Thyroid gland (tissue), 4 donors: ENCODE measurements around the gene SLC66A1. TPM values are rescaled to one million over a fixed set of nuclear protein-coding genes. Genes with fewer than 3 reads are reported as not detected.
"Not testable (repeated sequence)": the region's sequence is repeated elsewhere in the genome, so short reads cannot be mapped to it uniquely, and the experiment has no call there.

Source experiments
- DNase-seq, 2 donors: peaks; one replicate each; pipeline ENCODE4 v3.0.0-alpha.2; 2019
- H3K27ac ChIP-seq, 3 donors: fragments of 200-600 bp; sonication (generic); 1 replicate in 2 of 3; 2 replicates in 1 of 3; pipeline ENCODE4 v1.5.1; 2016 to 2019; ENCODE audit warnings: mild to moderate bottlenecking in 1 of 3, moderate library complexity in 1 of 3
- H3K27me3 ChIP-seq: fragments of 200-600 bp; sonication (generic); one replicate; pipeline ENCODE4 v1.5.1; 2019
- H3K36me3 ChIP-seq, 2 donors: fragments of 200-600 bp; sonication (generic); one replicate each; pipeline ENCODE4 v1.5.1; 2016 to 2019
- H3K4me1 ChIP-seq, 2 donors: fragments of 200-600 bp; sonication (generic); one replicate each; pipeline ENCODE4 v1.5.1; 2017 to 2019
- H3K4me3 ChIP-seq, 3 donors: fragments of 200-600 bp; sonication (generic); replicated peaks in 1 of 3; 1 replicate in 2 of 3; 2 replicates in 1 of 3; pipeline ENCODE4 v1.5.1; 2016; ENCODE audit warnings: mild to moderate bottlenecking in 1 of 3
- H3K9me3 ChIP-seq: fragments of 200-600 bp; sonication (generic); one replicate; pipeline ENCODE4 v1.5.1; 2017
- CTCF ChIP-seq, 6 experiments: fragments of 200-600 bp in 3 of 6; fragments of 450-650 bp in 3 of 6; sonication (generic) in 3 of 6; IDR thresholded peaks; one replicate each; pipeline ENCODE4 v1.5.1; 2016 to 2019; ENCODE audit warnings: antibody characterized with exemption in 6 of 6, mild to moderate bottlenecking in 2 of 6, inconsistent platforms in 1 of 6, moderate library complexity in 1 of 6
- POLR2A ChIP-seq, 2 donors: fragments of 450-650 bp; IDR thresholded peaks; one replicate each; pipeline ENCODE4 v1.6.1; 2017; ENCODE audit warnings: antibody characterized with exemption in 2 of 2, mild to moderate bottlenecking in 2 of 2, moderate library complexity in 1 of 2
- WGBS, 2 donors: methylation state at CpG; one replicate each; pipeline ENCODE4 v1.1.5; 2017; 5-methylcytosine and 5-hydroxymethylcytosine counted together
- intact Hi-C: fragments of 100-400 bp; cut with DNase I; formaldehyde crosslinking; loops from one replicate; pipeline ENCODE4 v1.15.1; 2023
- total RNA-seq, 4 donors: library from RNA; depleted of rRNA; stranded (reverse); fragments of >200 nt; gene quantifications; one replicate each; pipeline ENCODE4 v1.2.3, GENCODE V29; 2016

SLC66A1 gene
- total RNA-seq, 4 donors from 2014 or later = 17.6 to 24.6 (median 17.8) TPM

DNA sequence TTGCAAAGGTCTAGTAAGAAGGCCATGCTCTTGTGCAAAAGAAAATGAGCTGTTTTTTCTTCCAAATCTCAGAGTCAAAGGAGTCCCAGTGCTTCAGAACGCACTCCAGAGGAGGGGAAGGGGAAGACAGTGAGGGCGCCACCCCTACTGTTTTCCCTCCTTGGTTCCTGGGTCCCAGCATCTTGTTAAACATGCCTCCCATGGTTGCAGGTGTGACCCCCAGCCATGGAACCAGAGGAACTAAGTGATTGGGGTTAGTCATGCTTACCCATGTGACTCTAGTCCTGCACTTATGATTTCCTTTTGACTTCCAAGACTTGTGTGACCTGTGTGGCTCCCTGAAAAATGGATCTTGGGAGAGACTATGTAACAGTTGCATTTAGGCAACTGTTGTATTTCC, 17.5 kb upstream of the SLC66A1 start:
- no peak for DNase-seq
- TF ChIP-seq POLR2A (IDR thresholded peaks at IDR 0.05) (no peak), CTCF (IDR thresholded peaks at IDR 0.05) (no peak)
- Histone ChIP-seq H3K4me1 (peaks cover 1 to 2% of the 10 kb centered on the region in 2 donors), H3K36me3 (no peaks in the 10 kb centered on the region), H3K27ac (no peak overlapping the region), H3K27me3 (no peaks in the 10 kb centered on the region), H3K9me3 (no peaks in the 10 kb centered on the region), H3K4me3 (no peak overlapping the region)
- intact Hi-C loops = no loop called here
- 91 to 100% methylated on average over 2 of the region's 2 CpGs for WGBS, 2 donors

- intact Hi-C loops = no loop called here
- H3K36me3 ChIP-seq = peaks cover 0 to 17% of the 10 kb centered on the region in 2 donors
- TF ChIP-seq POLR2A (IDR thresholded peaks at IDR 0.05) (no peak), CTCF (IDR thresholded peaks at IDR 0.05) (no peak)
- DNase-seq = no peak
- no peaks in the 10 kb centered on the region for H3K4me1 ChIP-seq
- WGBS, 2 donors = 94 to 100% methylated on average over 2 of the region's 2 CpGs
- H3K4me3 ChIP-seq = no peak overlapping the region
- H3K9me3 ChIP-seq = no peaks in the 10 kb centered on the region
- no peak overlapping the region for H3K27ac ChIP-seq
- no peaks in the 10 kb centered on the region for H3K27me3 ChIP-seq
Observed at GRCh38 chr1:19300211-19300610, 11.9 kb upstream of the SLC66A1 start.

GRCh38 chr1:19304081-19304480, 8.0 kb upstream of the SLC66A1 start:
- intact Hi-C loops = not testable (repeated sequence)
- 91 to 95% methylated on average over 9 to 10 of the region's 10 CpGs for WGBS, 2 donors

DNA sequence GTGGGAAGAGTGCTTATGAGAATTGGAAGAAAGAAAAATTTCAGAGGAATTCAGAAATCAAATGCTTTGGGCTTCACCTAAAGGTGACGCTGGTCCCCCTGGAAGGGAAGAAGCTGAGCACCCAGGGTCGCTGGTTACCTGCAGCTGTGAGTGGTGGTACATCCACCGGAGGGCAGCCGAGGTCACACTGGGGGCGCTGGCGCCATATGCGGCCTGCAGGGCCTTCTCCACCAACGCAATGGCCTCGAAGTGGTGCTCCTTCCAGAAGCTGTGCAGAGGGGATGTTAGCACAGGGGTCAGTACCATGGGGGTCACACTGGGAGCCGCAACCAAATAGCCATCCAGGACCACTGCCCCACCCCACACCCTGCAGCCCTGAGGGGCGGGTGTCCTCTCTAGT, 6.2 kb upstream of the SLC66A1 start:
- WGBS, 2 donors = 93 to 95% methylated on average over 10 of the region's 11 CpGs
- Histone ChIP-seq H3K9me3 (no peaks in the 10 kb centered on the region), H3K36me3 (peaks cover 17 to 38% of the 10 kb centered on the region in 2 donors), H3K4me3 (no peak overlapping the region), H3K27me3 (no peaks in the 10 kb centered on the region), H3K27ac (no peak overlapping the region), H3K4me1 (peaks cover 3 to 4% of the 10 kb centered on the region in 2 donors)
- DNase-seq = no peak
- intact Hi-C loops = no loop called here
- TF ChIP-seq CTCF (IDR thresholded peaks at IDR 0.05) = no peak
- no peak for TF ChIP-seq POLR2A (IDR thresholded peaks at IDR 0.05)

More at GRCh38 chr1:19304081-19304480, 8.0 kb upstream of the SLC66A1 start:
- not testable (repeated sequence) for H3K27ac ChIP-seq, H3K4me1 ChIP-seq, H3K27me3 ChIP-seq, H3K9me3 ChIP-seq, H3K4me3 ChIP-seq, DNase-seq
- H3K36me3 ChIP-seq = peaks cover 17 to 38% of the 10 kb centered on the region in 2 donors

DNA sequence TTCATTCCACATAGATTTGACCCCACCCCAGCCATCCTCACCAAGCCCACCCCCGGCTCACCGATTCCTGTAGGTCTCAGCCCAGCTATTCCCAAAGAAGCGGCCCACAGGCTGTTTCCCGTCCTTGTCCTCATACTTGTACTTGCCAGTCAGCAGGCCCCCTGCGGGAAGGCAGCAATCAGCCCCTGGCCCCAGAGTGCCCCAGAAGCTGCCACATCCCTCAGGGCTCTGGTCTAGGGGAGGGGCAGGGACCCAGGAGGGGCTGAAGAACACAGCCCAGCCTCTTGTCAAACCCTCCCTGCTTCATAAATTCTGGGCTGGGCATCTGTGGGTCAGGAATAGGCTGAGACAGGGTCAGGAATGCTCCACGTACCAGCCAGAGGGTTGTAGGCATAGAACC, 5.2 kb upstream of the SLC66A1 start:
- intact Hi-C loops = no loop called here
- TF ChIP-seq POLR2A (IDR thresholded peaks at IDR 0.05) = no peak
- TF ChIP-seq CTCF (IDR thresholded peaks at IDR 0.05) = no peak
- no peak for DNase-seq
- H3K4me3 ChIP-seq = no peak overlapping the region
- whole genome bisulfite sequencing, 2 donors = 95 to 98% methylated on average over 6 of the region's 6 CpGs
- H3K9me3 ChIP-seq = no peaks in the 10 kb centered on the region
- H3K27me3 ChIP-seq = no peaks in the 10 kb centered on the region
- no peak overlapping the region for H3K27ac ChIP-seq
- peaks cover 17 to 38% of the 10 kb centered on the region in 2 donors for H3K36me3 ChIP-seq
- H3K4me1 ChIP-seq = peaks cover 9 to 10% of the 10 kb centered on the region in 2 donors
